AG10803 (cell line): ENCODE results near the gene RIOK2.

Source experiments
- DNase-seq: peaks from one replicate; pipeline ENCODE4 v3.0.0; 2010; ENCODE audit warnings: low read depth
- H3K4me3 ChIP-seq: 2 replicates; pipeline ENCODE4 v1.5.1; 2011; ENCODE audit warnings: mild to moderate bottlenecking, low read length, control low read depth
- TF ChIP-seq, protein P1 (sequence below): conservative IDR thresholded peaks from 2 replicates; pipeline ENCODE4 v1.5.1; 2011; ENCODE audit warnings: mild to moderate bottlenecking, low read length, control low read depth, inconsistent platforms

Gene RIOK2

DNA sequence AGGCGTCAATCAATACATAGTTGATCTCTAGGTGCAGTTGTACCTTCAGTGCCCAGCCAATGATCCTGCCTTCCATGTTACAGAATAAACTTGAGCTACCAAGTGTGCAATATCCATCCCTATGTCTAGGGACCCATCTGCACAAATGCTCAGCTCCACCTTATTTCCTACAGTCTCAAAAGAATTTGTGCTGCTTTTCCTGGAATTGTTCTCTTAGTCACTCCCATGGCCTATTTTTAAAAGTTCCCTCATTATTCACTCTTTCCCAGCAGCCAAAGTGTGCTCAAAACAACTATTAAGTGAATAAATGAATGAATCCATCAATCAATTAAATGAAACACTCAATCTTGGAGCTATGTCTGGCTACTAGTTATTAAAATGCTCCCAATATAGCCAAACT is 55.3 kb downstream of the RIOK2 start:
- H3K4me3 ChIP-seq: no peak overlapping the region
- TF ChIP-seq, protein P1, sequence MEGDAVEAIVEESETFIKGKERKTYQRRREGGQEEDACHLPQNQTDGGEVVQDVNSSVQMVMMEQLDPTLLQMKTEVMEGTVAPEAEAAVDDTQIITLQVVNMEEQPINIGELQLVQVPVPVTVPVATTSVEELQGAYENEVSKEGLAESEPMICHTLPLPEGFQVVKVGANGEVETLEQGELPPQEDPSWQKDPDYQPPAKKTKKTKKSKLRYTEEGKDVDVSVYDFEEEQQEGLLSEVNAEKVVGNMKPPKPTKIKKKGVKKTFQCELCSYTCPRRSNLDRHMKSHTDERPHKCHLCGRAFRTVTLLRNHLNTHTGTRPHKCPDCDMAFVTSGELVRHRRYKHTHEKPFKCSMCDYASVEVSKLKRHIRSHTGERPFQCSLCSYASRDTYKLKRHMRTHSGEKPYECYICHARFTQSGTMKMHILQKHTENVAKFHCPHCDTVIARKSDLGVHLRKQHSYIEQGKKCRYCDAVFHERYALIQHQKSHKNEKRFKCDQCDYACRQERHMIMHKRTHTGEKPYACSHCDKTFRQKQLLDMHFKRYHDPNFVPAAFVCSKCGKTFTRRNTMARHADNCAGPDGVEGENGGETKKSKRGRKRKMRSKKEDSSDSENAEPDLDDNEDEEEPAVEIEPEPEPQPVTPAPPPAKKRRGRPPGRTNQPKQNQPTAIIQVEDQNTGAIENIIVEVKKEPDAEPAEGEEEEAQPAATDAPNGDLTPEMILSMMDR: no peak
- DNase-seq: no peak

GRCh38 chr5:97125125-97125683 is 57.8 kb downstream of the RIOK2 start:
- no peak overlapping the region for H3K4me3 ChIP-seq
- TF ChIP-seq, protein P1: no peak
- DNase-seq: no peak

DNA sequence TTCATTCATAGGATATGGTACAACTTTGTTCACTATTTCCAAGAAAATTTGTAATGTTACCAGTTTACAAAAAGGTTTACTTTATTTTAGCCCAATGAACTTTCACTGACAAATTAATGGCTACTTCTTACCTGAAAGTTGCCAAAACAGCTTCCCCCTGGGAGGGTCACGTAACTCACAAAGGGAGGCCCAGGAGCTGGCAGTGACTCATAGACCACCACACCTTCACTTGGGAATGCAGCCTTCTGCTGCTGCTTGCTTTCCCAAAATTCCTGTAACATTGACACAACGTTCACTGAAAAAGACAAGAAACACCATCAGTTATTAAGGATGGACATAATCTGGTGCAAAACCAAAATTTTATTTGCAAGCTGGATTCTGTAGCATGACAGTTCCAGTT is 58.7 kb downstream of the RIOK2 start:
- DNase-seq: no peak
- H3K4me3 ChIP-seq: no peak overlapping the region
- TF ChIP-seq, protein P1: no peak

- DNase-seq: no peak
- TF ChIP-seq, protein P1: no peak
- H3K4me3 ChIP-seq: no peak overlapping the region
Measured at GRCh38 chr5:97121848-97122247, 61.2 kb downstream of the RIOK2 start.

DNA sequence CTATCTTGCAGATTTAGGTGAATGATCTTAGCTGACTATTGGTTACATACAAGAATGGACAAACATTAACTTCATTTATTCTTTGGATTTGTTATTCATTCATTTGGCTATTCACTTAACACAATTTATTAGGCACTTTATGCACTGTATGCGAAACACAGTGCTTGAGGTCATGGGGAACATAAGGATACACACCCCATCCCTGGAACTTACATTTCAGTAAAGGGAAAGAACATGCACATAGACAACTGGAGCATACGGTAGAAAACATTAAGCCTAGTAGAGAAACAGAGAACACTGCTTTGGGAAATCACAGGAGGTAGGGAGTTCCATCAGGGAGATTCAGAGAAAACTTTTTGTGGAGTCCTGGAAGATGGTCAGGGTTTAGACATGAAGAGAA is 62.9 kb downstream of the RIOK2 start:
- TF ChIP-seq, protein P1: no peak
- H3K4me3 ChIP-seq: no peak overlapping the region
- no peak for DNase-seq

- TF ChIP-seq, protein P1: no peak
- peak; percentile 1 for DNase-seq
- H3K4me3 ChIP-seq: no peak overlapping the region
Measured at GRCh38 chr5:97119007-97119390, 64.0 kb downstream of the RIOK2 start.

- no peak overlapping the region for H3K4me3 ChIP-seq
- DNase-seq: no peak
- TF ChIP-seq, protein P1: no peak
Measured at GRCh38 chr5:97118261-97119006, 64.6 kb downstream of the RIOK2 start.
